Measurements from ENCODE around the gene DUSP3.

- TF ChIP-seq, protein P1, sequence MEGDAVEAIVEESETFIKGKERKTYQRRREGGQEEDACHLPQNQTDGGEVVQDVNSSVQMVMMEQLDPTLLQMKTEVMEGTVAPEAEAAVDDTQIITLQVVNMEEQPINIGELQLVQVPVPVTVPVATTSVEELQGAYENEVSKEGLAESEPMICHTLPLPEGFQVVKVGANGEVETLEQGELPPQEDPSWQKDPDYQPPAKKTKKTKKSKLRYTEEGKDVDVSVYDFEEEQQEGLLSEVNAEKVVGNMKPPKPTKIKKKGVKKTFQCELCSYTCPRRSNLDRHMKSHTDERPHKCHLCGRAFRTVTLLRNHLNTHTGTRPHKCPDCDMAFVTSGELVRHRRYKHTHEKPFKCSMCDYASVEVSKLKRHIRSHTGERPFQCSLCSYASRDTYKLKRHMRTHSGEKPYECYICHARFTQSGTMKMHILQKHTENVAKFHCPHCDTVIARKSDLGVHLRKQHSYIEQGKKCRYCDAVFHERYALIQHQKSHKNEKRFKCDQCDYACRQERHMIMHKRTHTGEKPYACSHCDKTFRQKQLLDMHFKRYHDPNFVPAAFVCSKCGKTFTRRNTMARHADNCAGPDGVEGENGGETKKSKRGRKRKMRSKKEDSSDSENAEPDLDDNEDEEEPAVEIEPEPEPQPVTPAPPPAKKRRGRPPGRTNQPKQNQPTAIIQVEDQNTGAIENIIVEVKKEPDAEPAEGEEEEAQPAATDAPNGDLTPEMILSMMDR (IDR thresholded peaks at IDR 0.05): no peak
- TF ChIP-seq EZH2 (IDR thresholded peaks at IDR 0.05; ENCODE audit: borderline replicate concordance, insufficient read depth, low read depth, low read length, poor library complexity, severe bottlenecking): no peak
Observed at GRCh38 chr17:43827596-43827995, 48.8 kb upstream of the DUSP3 start.
